HepG2 (cell line): ENCODE data around the gene SNX24. TPM values are rescaled to one million over a fixed set of nuclear protein-coding genes. Genes with fewer than 3 reads are reported as not detected.

Source experiments
- ATAC-seq: fragments of 200-7000 bp; cut with Tn5 transposase; 3 replicates; pipeline ENCODE4 v1.9.1; 2020; ENCODE audit warnings: mild to moderate bottlenecking, moderate library complexity
- BruUV-seq: library from RNA; stranded (reverse); fragments of 400-500 nt; replicated peaks from 2 replicates; lab custom pipeline; 2021; lab: Mats Ljungman, UMichigan
- CTCF ChIA-PET: fragments of 300-600 bp; formaldehyde crosslinking; extraction: SDS; loops from one replicate; lab custom pipeline; 2021; ENCODE audit warnings: low total read pairs, inconsistent platforms, low intra/inter-chr PET ratio; lab: Yijun Ruan, JAX
- POLR2A ChIA-PET: fragments of 350-600 bp; sonication (Branson Sonifier 250); formaldehyde crosslinking; loops from one replicate; lab custom pipeline; 2020; ENCODE audit warnings: antibody characterized with exemption, inconsistent platforms; lab: Yijun Ruan, JAX
- DNase-seq: peaks from one replicate; pipeline ENCODE4 v3.0.0-alpha.2; 2015; ENCODE audit warnings: low spot score
- FAIRE-seq: peaks from 3 replicates; lab custom pipeline; 2011; peaks lifted over from hg19 to GRCh38; lab: Jason Lieb, UNC
- H2AFZ ChIP-seq: one replicate; pipeline ENCODE4 v1.6.1; 2011; ENCODE audit warnings: low read length, inconsistent platforms
- H3K27ac ChIP-seq: fragments of 300-600 bp; 3 replicates; pipeline ENCODE4 v1.8.0; 2011; ENCODE audit warnings: mixed run types, mild to moderate bottlenecking, mixed read lengths, low read length, inconsistent platforms; ENCODE audit not compliant: insufficient read depth; ENCODE audit errors: extremely low read length
- H3K27me3 ChIP-seq, 2 experiments: fragments of 200-600 bp in 1 of 2; 2 replicates in 1 of 2; 3 replicates in 1 of 2; pipeline versions ENCODE4 v1.6.0 to v1.8.0; 2011; ENCODE audit warnings: low read length in 2 of 2, mild to moderate bottlenecking in 2 of 2, moderate library complexity in 2 of 2, inconsistent platforms in 1 of 2; ENCODE audit not compliant: insufficient read depth in 2 of 2, control insufficient read depth in 1 of 2
- H3K36me3 ChIP-seq, 2 experiments: fragments of 200-600 bp in 1 of 2; replicated peaks in 1 of 2; 2 replicates in 1 of 2; 3 replicates in 1 of 2; pipeline versions ENCODE4 v1.5.1 to v1.8.0; 2011; ENCODE audit warnings: low read length in 2 of 2, inconsistent platforms in 1 of 2; ENCODE audit not compliant: insufficient read depth in 2 of 2, control insufficient read depth in 1 of 2
- H3K4me1 ChIP-seq: 2 replicates; pipeline ENCODE4 v1.5.1; 2012; ENCODE audit warnings: low read length, inconsistent platforms; ENCODE audit not compliant: insufficient read depth
- H3K4me2 ChIP-seq: 2 replicates; pipeline ENCODE4 v1.6.0; 2011; ENCODE audit warnings: low read depth, low read length, inconsistent platforms
- H3K4me3 ChIP-seq, 3 experiments: fragments of 200-600 bp in 1 of 3; sonication (generic), shearing (Covaris generic) in 1 of 3; replicated peaks in 1 of 3; 2 replicates each; pipeline ENCODE4 v1.5.1; 2011 to 2016; ENCODE audit warnings: low read length in 3 of 3, inconsistent platforms in 2 of 3, low read depth in 2 of 3, mild to moderate bottlenecking in 2 of 3, control low read depth in 1 of 3, mixed read lengths in 1 of 3; ENCODE audit not compliant: insufficient read depth in 1 of 3
- H3K79me2 ChIP-seq: one replicate; pipeline ENCODE4 v1.6.1; 2011; ENCODE audit warnings: low read length, inconsistent platforms; ENCODE audit not compliant: insufficient read depth
- H3K9ac ChIP-seq: 2 replicates; pipeline ENCODE4 v1.6.0; 2011; ENCODE audit warnings: mild to moderate bottlenecking, low read depth, low read length, inconsistent platforms; ENCODE audit not compliant: insufficient read depth
- H3K9me3 ChIP-seq: 2 replicates; pipeline ENCODE4 v1.5.1; 2012; ENCODE audit warnings: mild to moderate bottlenecking, low read length
- H4K20me1 ChIP-seq: 2 replicates; pipeline ENCODE4 v1.6.0; 2011; ENCODE audit warnings: inconsistent platforms, mild to moderate bottlenecking, low read length, moderate library complexity; ENCODE audit not compliant: insufficient read depth
- CREB3 ChIP-seq: sonication (generic); formaldehyde crosslinking; IDR thresholded peaks from 2 replicates; pipeline ENCODE4 v1.5.0; 2020; ENCODE audit warnings: missing genetic modification reagents
- FOXC1 ChIP-seq: sonication (generic); formaldehyde crosslinking; IDR thresholded peaks from 2 replicates; pipeline ENCODE4 v1.8.0; 2022; ENCODE audit warnings: mild to moderate bottlenecking, missing genetic modification reagents, borderline replicate concordance
- GTF2F1 ChIP-seq: fragments of 150-350 bp; IDR thresholded peaks from 2 replicates; pipeline ENCODE4 v1.6.1; 2014; ENCODE audit warnings: low read length
- MAX ChIP-seq: IDR thresholded peaks from 2 replicates; pipeline ENCODE4 v1.6.1; 2012; ENCODE audit warnings: inconsistent platforms
- MLXIP ChIP-seq: sonication (generic); formaldehyde crosslinking; IDR thresholded peaks from 2 replicates; pipeline ENCODE4 v1.9.0; 2021; ENCODE audit warnings: missing genetic modification reagents, borderline replicate concordance
- NCOA2 ChIP-seq: sonication (generic); formaldehyde crosslinking; IDR thresholded peaks from 2 replicates; pipeline ENCODE4 v1.8.0; 2022; ENCODE audit warnings: inconsistent platforms
- NCOA5 ChIP-seq: sonication (generic); formaldehyde crosslinking; IDR thresholded peaks from 2 replicates; pipeline ENCODE4 v1.4.0; 2020; ENCODE audit warnings: missing genetic modification reagents
- SKI ChIP-seq: fragments of 450-650 bp; IDR thresholded peaks from one replicate; pipeline ENCODE4 v1.6.1; 2018; ENCODE audit warnings: mild to moderate bottlenecking; ENCODE audit not compliant: partially characterized antibody
- ZBTB25 ChIP-seq: IDR thresholded peaks from 2 replicates; pipeline ENCODE4 v1.6.1; 2018; ENCODE audit warnings: missing genetic modification reagents
- ZMYM3 ChIP-seq: sonication (generic); formaldehyde crosslinking; IDR thresholded peaks from 2 replicates; pipeline ENCODE4 v1.5.1; 2020; ENCODE audit warnings: mild to moderate bottlenecking, missing genetic modification reagents
- ZNF569 ChIP-seq: sonication (generic); formaldehyde crosslinking; IDR thresholded peaks from 2 replicates; pipeline ENCODE4 v1.5.0; 2020; ENCODE audit warnings: mild to moderate bottlenecking, missing genetic modification reagents, moderate library complexity, borderline replicate concordance
- ZNF574 ChIP-seq: sonication (generic); formaldehyde crosslinking; IDR thresholded peaks from 2 replicates; pipeline ENCODE4 v1.4.0; 2020; ENCODE audit warnings: missing genetic modification reagents
- ZNF605 ChIP-seq: sonication (generic); formaldehyde crosslinking; IDR thresholded peaks from 2 replicates; pipeline ENCODE4 v1.8.0; 2022; ENCODE audit warnings: mild to moderate bottlenecking, missing genetic modification reagents
- WGBS: methylation state at CpG from one replicate; pipeline ENCODE4 v1.1.6; 2017; ENCODE audit warnings: low lambda C conversion rate; 5-methylcytosine and 5-hydroxymethylcytosine counted together
- in situ Hi-C: cut with HindIII; loops from 2 replicates; pipeline ENCODE4 v1.10.0; 2017; ENCODE audit warnings: low pct_unique_long_range_greater_than_20kb; ENCODE audit not compliant: extremely low pct_ligation_motif_present
- intact Hi-C: fragments of 100-400 bp; cut with micrococcal nuclease; formaldehyde crosslinking; loops from one replicate; pipeline ENCODE4 v1.10.0; 2022; ENCODE audit not compliant: unreplicated experiment
- polyA plus RNA-seq, 8 experiments: library from polyadenylated mRNA; depleted of rRNA in 3 of 8; stranded (reverse) in 7 of 8; unstranded in 1 of 8; fragments of >200 nt; fragmentation: Illumina TruSeq in 4 of 8; extraction: Trizol in 4 of 8; gene quantifications; 2 replicates each; pipeline versions ENCODE4 v1.2.1 to v1.2.3, GENCODE V29; 2011 to 2016; ENCODE audit warnings: low read depth in 4 of 8, missing spikeins in 1 of 8, mixed read lengths in 1 of 8; ENCODE audit not compliant: insufficient read depth in 1 of 8
- total RNA-seq, 5 experiments: library from RNA; depleted of rRNA; stranded (reverse); fragments of >200 nt; fragmentation: Illumina TruSeq; extraction: Trizol; gene quantifications; 2 replicates each; pipeline ENCODE4 v1.2.3, GENCODE V29; 2016; ENCODE audit warnings: low read depth in 1 of 5
- TF ChIP-seq, protein P1 (sequence below): fragments of 450-650 bp; IDR thresholded peaks from 2 replicates; pipeline ENCODE4 v1.6.1; 2016

The SNX24 gene
- total and polyA plus RNA-seq, 2 of the 13 experiments (the other 11 are each of a cell fraction or from before 2014, with no cell fraction given) = 7.2 to 23.7 TPM

DNA sequence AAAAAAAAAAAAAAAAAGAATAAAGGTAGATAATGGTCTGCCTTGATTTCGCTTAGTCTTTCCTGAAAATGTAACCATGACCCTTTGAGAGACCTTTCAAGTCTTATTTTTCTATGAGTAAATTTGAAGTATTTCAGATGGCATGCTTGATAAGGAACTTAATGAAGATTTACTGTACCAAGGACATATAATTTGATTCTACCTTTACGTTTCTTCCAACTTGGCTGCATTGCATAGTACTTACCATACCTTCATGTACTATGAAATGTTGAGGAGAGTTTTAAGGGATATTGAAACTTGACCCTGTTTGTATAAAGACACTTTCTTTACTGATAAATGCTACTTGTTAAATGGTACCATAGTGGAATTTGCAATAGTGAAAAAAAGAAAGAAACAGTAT lies 35.0 kb upstream of the SNX24 start:
- DNase-seq (no peak), ATAC-seq (no peak), FAIRE-seq (no peak)
- H4K20me1 ChIP-seq = no peaks in the 10 kb centered on the region
- POLR2A ChIA-PET = no interaction called here
- no peak overlapping the region for H3K4me3 ChIP-seq
- H3K4me1 ChIP-seq = no peaks in the 10 kb centered on the region
- no peak for TF ChIP-seq ZNF605 (CRISPR knock-in tag)
- no peak for TF ChIP-seq NCOA2 (CRISPR knock-in tag)
- no peak for TF ChIP-seq MLXIP (CRISPR knock-in tag)
- TF ChIP-seq FOXC1 (CRISPR knock-in tag) = no peak
- no peak for TF ChIP-seq ZMYM3 (CRISPR knock-in tag)
- no peak for TF ChIP-seq ZNF569 (CRISPR knock-in tag)
- TF ChIP-seq ZNF574 (CRISPR knock-in tag) = no peak
- TF ChIP-seq SKI = no peak
- TF ChIP-seq GTF2F1 = no peak
- TF ChIP-seq, protein P1, sequence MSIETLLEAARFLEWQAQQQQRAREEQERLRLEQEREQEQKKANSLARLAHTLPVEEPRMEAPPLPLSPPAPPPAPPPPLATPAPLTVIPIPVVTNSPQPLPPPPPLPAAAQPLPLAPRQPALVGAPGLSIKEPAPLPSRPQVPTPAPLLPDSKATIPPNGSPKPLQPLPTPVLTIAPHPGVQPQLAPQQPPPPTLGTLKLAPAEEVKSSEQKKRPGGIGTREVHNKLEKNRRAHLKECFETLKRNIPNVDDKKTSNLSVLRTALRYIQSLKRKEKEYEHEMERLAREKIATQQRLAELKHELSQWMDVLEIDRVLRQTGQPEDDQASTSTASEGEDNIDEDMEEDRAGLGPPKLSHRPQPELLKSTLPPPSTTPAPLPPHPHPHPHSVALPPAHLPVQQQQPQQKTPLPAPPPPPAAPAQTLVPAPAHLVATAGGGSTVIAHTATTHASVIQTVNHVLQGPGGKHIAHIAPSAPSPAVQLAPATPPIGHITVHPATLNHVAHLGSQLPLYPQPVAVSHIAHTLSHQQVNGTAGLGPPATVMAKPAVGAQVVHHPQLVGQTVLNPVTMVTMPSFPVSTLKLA = no peak
- no peak for TF ChIP-seq ZBTB25 (CRISPR knock-in tag)
- TF ChIP-seq CREB3 (CRISPR knock-in tag) = no peak
- TF ChIP-seq NCOA5 = no peak
- no peak for TF ChIP-seq MAX
- no peaks in the 10 kb centered on the region for H3K79me2 ChIP-seq
- H3K36me3 ChIP-seq = peaks cover 0 to 11% of the 10 kb centered on the region in 2 experiments; a peak in 1 of 5 replicates
- no peak overlapping the region for H2AFZ ChIP-seq
- intact Hi-C loops = no loop called here
- WGBS = 96% methylated on average over 2 of the region's 2 CpGs
- H3K9me3 ChIP-seq = no peaks in the 10 kb centered on the region
- H3K4me2 ChIP-seq = no peak overlapping the region
- H3K27ac ChIP-seq = no peak overlapping the region
- H3K27me3 ChIP-seq = no peaks in the 10 kb centered on the region
- in situ Hi-C loops = no loop called here
- no peak overlapping the region for H3K9ac ChIP-seq
- no TSS peak for BruUV-seq
- CTCF ChIA-PET = no interaction called here
